Panc1 (cell line): ENCODE data around the gene BPTF. TPM values are rescaled to one million over a fixed set of nuclear protein-coding genes. Genes with fewer than 3 reads are reported as not detected.
"Not testable (repeated sequence)": the region's sequence is repeated elsewhere in the genome, so short reads cannot be mapped to it uniquely, and the experiment has no call there.

Experiments
- ATAC-seq: fragments of 200-7000 bp; cut with Tn5 transposase; 2 replicates; pipeline ENCODE4 v1.9.1; 2020; ENCODE audit warnings: mild to moderate bottlenecking, moderate library complexity
- BruUV-seq: library from RNA; stranded (reverse); fragments of 400-500 nt; replicated peaks from 2 replicates; lab custom pipeline; 2021; lab: Mats Ljungman, UMichigan
- CTCF ChIA-PET: fragments of 300-600 bp; sonication (Branson Sonifier 250); formaldehyde crosslinking; loops from one replicate; lab custom pipeline; 2022; ENCODE audit warnings: antibody characterized with exemption; lab: Charles Lee
- POLR2A ChIA-PET: fragments of 300-600 bp; sonication (Branson Sonifier 250); formaldehyde crosslinking; loops from one replicate; lab custom pipeline; 2022; ENCODE audit warnings: antibody characterized with exemption; lab: Charles Lee
- DNase-seq: peaks from one replicate; pipeline ENCODE4 v3.0.0-alpha.2; 2010; ENCODE audit warnings: low read depth, low spot score
- H3K27ac ChIP-seq: 2 replicates; pipeline ENCODE4 v1.5.1; 2011; ENCODE audit warnings: mild to moderate bottlenecking, low read length, inconsistent platforms
- H3K27me3 ChIP-seq: fragments of 200-500 bp; sonication (Bioruptor generic); 2 replicates; pipeline ENCODE4 v1.6.0; 2014; ENCODE audit warnings: low read length, inconsistent platforms; ENCODE audit not compliant: control insufficient read depth, insufficient read depth
- H3K36me3 ChIP-seq: fragments of 200-500 bp; sonication (Bioruptor generic); 2 replicates; pipeline ENCODE4 v1.5.1; 2014; ENCODE audit warnings: inconsistent platforms, mild to moderate bottlenecking, low read length, moderate library complexity; ENCODE audit not compliant: control insufficient read depth, insufficient read depth
- H3K4me1 ChIP-seq: 2 replicates; pipeline ENCODE4 v1.5.1; 2011; ENCODE audit warnings: inconsistent platforms, mild to moderate bottlenecking, low read length, moderate library complexity; ENCODE audit not compliant: control insufficient read depth, insufficient read depth
- H3K4me3 ChIP-seq, 2 experiments: 2 replicates each; pipeline ENCODE4 v1.5.1; 2011 to 2012; ENCODE audit warnings: low read depth in 2 of 2, low read length in 2 of 2, mild to moderate bottlenecking in 2 of 2, inconsistent platforms in 1 of 2, moderate library complexity in 1 of 2
- H3K9me3 ChIP-seq: fragments of 200-500 bp; sonication (Bioruptor generic); 2 replicates; pipeline ENCODE4 v1.5.1; 2014; ENCODE audit warnings: low read depth, mild to moderate bottlenecking, inconsistent platforms, low read length, moderate library complexity; ENCODE audit not compliant: control insufficient read depth, insufficient read depth
- POLR2AphosphoS5 ChIP-seq: IDR thresholded peaks from 2 replicates; pipeline ENCODE4 v1.6.1; 2012; ENCODE audit warnings: mild to moderate bottlenecking, low read depth, low read length, moderate library complexity
- SIN3A ChIP-seq: IDR thresholded peaks from 2 replicates; pipeline ENCODE4 v1.6.1; 2012; ENCODE audit warnings: low read depth, mild to moderate bottlenecking, low read length, moderate library complexity, borderline replicate concordance; ENCODE audit not compliant: insufficient read depth
- TCF7L2 ChIP-seq: IDR thresholded peaks from 2 replicates; pipeline ENCODE4 v1.6.1; 2011; ENCODE audit warnings: mild to moderate bottlenecking, low read depth, low read length, inconsistent platforms
- in situ Hi-C: cut with HindIII; loops from 2 replicates; pipeline ENCODE4 v1.10.0; 2016; ENCODE audit warnings: low sequenced_read_pairs, low pct_unique_long_range_greater_than_20kb
- intact Hi-C: fragments of 100-400 bp; cut with micrococcal nuclease; formaldehyde crosslinking; loops from one replicate; pipeline ENCODE4 v1.10.0; 2022; ENCODE audit not compliant: unreplicated experiment
- total RNA-seq: library from RNA; stranded (reverse); gene quantifications from one replicate; pipeline ENCODE4 v1.2.1, GENCODE V29; 2021; ENCODE audit not compliant: unreplicated experiment
- TF ChIP-seq, protein P1 (sequence below): fragments of 450-650 bp; IDR thresholded peaks from 2 replicates; pipeline ENCODE4 v1.5.1; 2017; ENCODE audit warnings: mild to moderate bottlenecking
- TF ChIP-seq, protein P2 (sequence below), 2 experiments: IDR thresholded peaks; 2 replicates each; pipeline ENCODE4 v1.6.1; 2011 to 2012; ENCODE audit warnings: low read depth in 2 of 2, control low read depth in 1 of 2, low read length in 1 of 2, mild to moderate bottlenecking in 1 of 2, moderate library complexity in 1 of 2; ENCODE audit not compliant: insufficient read depth in 1 of 2

The BPTF gene
- total RNA-seq, 1 experiment from 2014 or later: 51.1 TPM

DNA sequence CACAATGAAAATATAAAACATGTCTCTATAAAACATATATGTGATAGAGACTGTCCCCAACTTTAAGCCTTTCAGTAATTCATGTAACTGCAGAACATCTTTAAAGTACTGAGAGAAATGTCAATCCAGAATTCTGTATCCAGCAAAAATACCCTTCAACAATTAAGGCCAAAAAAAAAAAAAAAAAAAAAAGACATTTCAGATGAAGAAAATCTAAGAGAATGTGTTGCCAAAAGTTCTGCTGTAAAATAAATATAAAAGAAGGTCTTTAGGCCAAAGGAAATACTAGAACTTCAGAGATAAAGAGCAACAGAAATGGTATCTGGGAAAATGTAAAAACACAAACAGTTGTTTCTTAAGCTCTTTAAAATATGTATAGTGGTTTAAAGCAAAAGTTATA is 17.3 kb downstream of the BPTF start:
- POLR2A ChIA-PET: no interaction called here

DNA sequence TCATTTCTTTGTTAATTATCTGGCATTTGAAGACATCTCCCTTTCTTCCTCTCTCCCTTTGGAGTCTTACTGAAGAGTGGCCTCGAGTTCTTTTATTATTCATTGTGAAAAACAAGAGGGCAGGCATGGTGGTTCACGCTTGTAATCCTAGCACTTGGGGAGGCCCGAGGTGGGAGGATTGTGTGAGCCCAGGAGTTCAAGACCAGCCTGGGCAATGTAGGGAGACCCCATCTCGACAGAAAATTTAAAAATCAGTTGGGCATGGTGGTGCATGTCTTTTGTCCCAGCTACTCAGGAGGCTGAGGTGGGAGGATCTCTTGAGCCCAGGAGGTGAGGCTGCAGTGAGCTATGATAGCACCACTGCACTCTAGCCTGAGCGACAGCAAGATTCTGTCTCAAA is 20.1 kb downstream of the BPTF start:
- TF ChIP-seq, protein P1, sequence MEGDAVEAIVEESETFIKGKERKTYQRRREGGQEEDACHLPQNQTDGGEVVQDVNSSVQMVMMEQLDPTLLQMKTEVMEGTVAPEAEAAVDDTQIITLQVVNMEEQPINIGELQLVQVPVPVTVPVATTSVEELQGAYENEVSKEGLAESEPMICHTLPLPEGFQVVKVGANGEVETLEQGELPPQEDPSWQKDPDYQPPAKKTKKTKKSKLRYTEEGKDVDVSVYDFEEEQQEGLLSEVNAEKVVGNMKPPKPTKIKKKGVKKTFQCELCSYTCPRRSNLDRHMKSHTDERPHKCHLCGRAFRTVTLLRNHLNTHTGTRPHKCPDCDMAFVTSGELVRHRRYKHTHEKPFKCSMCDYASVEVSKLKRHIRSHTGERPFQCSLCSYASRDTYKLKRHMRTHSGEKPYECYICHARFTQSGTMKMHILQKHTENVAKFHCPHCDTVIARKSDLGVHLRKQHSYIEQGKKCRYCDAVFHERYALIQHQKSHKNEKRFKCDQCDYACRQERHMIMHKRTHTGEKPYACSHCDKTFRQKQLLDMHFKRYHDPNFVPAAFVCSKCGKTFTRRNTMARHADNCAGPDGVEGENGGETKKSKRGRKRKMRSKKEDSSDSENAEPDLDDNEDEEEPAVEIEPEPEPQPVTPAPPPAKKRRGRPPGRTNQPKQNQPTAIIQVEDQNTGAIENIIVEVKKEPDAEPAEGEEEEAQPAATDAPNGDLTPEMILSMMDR: no peak
- no peak for TF ChIP-seq POLR2AphosphoS5
- TF ChIP-seq TCF7L2: no peak
- TF ChIP-seq, protein P2, sequence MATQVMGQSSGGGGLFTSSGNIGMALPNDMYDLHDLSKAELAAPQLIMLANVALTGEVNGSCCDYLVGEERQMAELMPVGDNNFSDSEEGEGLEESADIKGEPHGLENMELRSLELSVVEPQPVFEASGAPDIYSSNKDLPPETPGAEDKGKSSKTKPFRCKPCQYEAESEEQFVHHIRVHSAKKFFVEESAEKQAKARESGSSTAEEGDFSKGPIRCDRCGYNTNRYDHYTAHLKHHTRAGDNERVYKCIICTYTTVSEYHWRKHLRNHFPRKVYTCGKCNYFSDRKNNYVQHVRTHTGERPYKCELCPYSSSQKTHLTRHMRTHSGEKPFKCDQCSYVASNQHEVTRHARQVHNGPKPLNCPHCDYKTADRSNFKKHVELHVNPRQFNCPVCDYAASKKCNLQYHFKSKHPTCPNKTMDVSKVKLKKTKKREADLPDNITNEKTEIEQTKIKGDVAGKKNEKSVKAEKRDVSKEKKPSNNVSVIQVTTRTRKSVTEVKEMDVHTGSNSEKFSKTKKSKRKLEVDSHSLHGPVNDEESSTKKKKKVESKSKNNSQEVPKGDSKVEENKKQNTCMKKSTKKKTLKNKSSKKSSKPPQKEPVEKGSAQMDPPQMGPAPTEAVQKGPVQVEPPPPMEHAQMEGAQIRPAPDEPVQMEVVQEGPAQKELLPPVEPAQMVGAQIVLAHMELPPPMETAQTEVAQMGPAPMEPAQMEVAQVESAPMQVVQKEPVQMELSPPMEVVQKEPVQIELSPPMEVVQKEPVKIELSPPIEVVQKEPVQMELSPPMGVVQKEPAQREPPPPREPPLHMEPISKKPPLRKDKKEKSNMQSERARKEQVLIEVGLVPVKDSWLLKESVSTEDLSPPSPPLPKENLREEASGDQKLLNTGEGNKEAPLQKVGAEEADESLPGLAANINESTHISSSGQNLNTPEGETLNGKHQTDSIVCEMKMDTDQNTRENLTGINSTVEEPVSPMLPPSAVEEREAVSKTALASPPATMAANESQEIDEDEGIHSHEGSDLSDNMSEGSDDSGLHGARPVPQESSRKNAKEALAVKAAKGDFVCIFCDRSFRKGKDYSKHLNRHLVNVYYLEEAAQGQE (IDR thresholded peaks at IDR 0.05; ENCODE audit: insufficient read depth in 1 of 2, low read depth in 2 of 2, low read length in 1 of 2): no peak
- TF ChIP-seq SIN3A: no peak
- DNase-seq (no peak), ATAC-seq (no peak)
- no TSS peak for BruUV-seq
- H3K9me3 ChIP-seq: no peaks in the 10 kb centered on the region
- H3K36me3 ChIP-seq: no peaks in the 10 kb centered on the region
- no peaks in the 10 kb centered on the region for H3K27me3 ChIP-seq
- H3K27ac ChIP-seq: no peak overlapping the region
- intact Hi-C loops: no loop called here
- in situ Hi-C loops: no loop called here
- no peak overlapping the region for H3K4me3 ChIP-seq
- POLR2A ChIA-PET: no interaction called here
- no peaks in the 10 kb centered on the region for H3K4me1 ChIP-seq
- CTCF ChIA-PET: no interaction called here

More for the DNA sequence above, 17.3 kb downstream of the BPTF start:
- Histone ChIP-seq H3K9me3 (no peaks in the 10 kb centered on the region), H3K4me3 (no peak overlapping the region), H3K27me3 (no peaks in the 10 kb centered on the region), H3K4me1 (no peaks in the 10 kb centered on the region), H3K36me3 (no peaks in the 10 kb centered on the region), H3K27ac (no peak overlapping the region)
- no peak for TF ChIP-seq POLR2AphosphoS5
- TF ChIP-seq, protein P1: no peak
- TF ChIP-seq, protein P2 (IDR thresholded peaks at IDR 0.05; ENCODE audit: insufficient read depth in 1 of 2, low read depth in 2 of 2, low read length in 1 of 2): no peak
- no peak for TF ChIP-seq SIN3A
- no peak for TF ChIP-seq TCF7L2
- DNase-seq (no peak), ATAC-seq (no peak)
- BruUV-seq: TSS peak; percentile 33
- intact Hi-C loops: no loop called here
- CTCF ChIA-PET: no interaction called here
- in situ Hi-C loops: no loop called here

DNA sequence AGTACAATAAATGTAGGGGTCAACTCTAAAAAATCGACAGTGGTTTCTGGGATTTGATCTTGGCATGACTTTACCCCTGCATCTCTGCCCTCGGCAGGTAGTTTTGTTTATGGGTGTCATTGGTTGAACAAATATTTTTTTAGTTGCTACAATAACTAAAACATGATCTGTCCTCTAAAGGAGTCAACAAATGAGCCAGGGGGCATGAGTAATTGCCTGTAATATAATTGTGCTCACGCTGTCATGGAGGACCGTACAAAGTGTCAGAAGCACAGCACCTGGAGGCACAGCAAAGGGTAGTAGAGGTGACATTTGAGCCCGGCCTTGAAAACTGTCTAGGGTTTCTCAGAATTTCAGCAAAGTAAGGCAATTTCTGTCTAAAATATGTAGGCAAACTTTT is 22.9 kb downstream of the BPTF start:
- H3K36me3 ChIP-seq, H3K9me3 ChIP-seq, ATAC-seq, CTCF ChIA-PET, H3K4me3 ChIP-seq, DNase-seq, intact Hi-C loops, H3K27me3 ChIP-seq, in situ Hi-C loops, BruUV-seq, POLR2A ChIA-PET, H3K27ac ChIP-seq, H3K4me1 ChIP-seq: not testable (repeated sequence)

DNA sequence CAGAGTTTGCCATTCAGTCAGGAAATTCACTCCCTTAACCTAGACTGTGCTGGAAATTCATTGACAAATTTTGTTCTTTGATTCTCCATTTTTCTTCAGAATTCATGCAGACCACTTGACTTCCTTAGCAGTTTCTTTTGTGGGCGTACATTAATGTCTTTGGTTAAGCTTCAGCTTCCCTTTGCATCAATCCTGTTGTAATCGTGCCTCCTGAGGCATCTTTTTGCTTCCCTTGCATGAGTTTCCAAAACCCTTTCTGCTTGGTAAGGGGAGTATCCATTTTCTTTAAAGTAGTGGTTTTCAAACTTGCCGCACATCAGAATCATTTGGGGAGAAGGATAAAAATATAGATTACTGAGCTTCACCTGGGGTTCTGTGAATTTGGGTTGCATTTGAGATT is 23.5 kb downstream of the BPTF start:
- H3K36me3 ChIP-seq, H3K27me3 ChIP-seq, CTCF ChIA-PET, H3K27ac ChIP-seq, in situ Hi-C loops, H3K4me3 ChIP-seq, H3K9me3 ChIP-seq, POLR2A ChIA-PET, DNase-seq, ATAC-seq, BruUV-seq, H3K4me1 ChIP-seq, intact Hi-C loops: not testable (repeated sequence)
